ENCODE measurements around the gene INSIG2.

The INSIG2 gene

GRCh38 chr2:118102433-118103082, 14.3 kb downstream of the INSIG2 start:
- no peak for DNase-seq

DNA sequence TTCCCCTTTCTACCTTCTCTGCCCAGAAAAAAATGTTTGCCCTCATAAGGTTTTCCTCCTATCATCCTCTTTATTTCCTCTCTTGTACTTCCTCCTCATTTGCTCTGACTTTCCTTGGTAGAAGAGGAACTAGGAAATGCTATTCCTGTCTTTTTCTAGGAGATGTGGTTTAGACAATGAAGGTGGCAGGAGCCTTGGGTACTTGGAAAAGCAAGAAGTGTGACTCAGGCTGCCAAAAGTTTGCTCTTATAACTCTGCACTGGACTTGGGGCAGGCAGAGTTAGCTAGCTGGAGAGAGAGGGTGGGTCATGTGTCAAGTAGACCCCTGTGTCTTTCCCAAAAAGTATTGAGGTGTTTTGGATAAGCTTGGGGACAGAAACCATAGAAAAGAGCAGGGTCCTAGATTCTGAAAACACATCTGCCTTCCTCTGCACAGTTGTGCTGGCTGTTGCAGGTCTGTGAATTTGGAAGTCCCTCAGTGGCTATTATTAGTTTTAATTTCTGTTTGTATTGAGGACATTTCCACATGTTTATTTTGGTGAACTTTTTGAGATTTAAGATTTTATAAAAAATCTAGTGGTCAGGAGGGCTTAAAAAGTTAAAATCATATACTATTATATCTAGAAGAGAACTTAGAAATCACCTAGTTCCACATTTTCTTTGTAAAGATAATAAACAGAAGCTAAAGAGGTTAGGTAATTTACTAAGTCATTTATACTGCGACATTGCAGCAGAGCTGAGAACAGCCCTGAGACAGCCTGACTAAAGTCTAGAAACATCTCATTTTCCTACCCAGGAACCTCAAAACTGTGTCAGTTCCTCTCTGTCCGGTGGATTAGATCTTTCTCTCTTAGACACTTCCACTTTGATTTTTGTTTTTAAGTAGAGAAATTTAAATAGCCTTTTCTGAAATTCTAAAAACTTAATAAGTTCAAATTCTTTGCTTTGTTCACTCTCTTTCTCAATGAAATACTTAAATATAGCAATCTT, 16.0 kb downstream of the INSIG2 start:
- no peak for DNase-seq

GRCh38 chr2:118105497-118105896, 17.2 kb downstream of the INSIG2 start:
- no peak for DNase-seq

- no peak for DNase-seq
Observed at GRCh38 chr2:118106926-118107325, 18.7 kb downstream of the INSIG2 start.

GRCh38 chr2:118110310-118110709, 22.0 kb downstream of the INSIG2 start:
- DNase-seq = no peak

DNA sequence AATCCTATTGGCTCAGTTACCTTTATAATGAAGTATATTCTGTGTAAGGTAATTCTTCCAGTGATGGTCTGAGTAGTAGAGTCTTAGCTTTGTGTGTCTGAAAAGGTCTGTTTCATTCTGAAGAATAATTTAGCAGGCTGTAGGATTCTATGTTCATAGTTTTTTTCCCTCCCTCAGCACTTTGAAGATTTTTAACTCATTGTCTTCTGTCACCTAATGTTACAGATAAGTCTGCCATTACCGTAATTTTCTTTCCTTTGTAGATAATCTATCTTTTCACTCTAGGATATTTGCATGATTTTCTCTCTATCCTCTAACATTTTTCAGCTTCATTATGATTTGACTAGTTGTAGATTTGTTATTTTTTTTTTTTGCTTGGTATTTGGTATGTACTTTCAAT, 22.7 kb downstream of the INSIG2 start:
- DNase-seq = no peak

GRCh38 chr2:118112771-118113334, 24.6 kb downstream of the INSIG2 start:
- no peak for DNase-seq

DNA sequence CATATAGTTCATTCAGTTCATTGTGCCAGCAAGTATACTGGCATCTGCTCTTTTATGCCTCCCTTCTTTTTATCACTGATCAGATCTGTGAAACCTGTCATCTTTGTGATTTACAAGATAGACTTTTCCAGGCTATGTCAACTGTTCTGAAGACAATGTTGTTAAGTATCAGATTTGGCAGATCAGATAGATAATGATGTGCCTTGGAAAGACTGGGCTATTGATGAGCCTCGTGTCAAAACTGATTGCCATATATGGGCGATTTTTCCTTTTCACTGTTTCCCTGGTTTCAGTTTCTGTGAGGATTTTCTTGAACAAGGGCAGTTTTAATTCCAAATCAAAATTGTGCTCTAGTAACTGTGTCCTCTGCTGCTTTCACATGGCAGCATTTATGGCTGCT, 26.6 kb downstream of the INSIG2 start:
- DNase-seq = no peak

GRCh38 chr2:118115761-118116160, 27.5 kb downstream of the INSIG2 start:
- no peak for DNase-seq

- no peak for DNase-seq
Observed at GRCh38 chr2:118118479-118118878, 30.2 kb downstream of the INSIG2 start.

- no peak for DNase-seq
Observed at GRCh38 chr2:118119158-118119727, 31.0 kb downstream of the INSIG2 start.

DNA sequence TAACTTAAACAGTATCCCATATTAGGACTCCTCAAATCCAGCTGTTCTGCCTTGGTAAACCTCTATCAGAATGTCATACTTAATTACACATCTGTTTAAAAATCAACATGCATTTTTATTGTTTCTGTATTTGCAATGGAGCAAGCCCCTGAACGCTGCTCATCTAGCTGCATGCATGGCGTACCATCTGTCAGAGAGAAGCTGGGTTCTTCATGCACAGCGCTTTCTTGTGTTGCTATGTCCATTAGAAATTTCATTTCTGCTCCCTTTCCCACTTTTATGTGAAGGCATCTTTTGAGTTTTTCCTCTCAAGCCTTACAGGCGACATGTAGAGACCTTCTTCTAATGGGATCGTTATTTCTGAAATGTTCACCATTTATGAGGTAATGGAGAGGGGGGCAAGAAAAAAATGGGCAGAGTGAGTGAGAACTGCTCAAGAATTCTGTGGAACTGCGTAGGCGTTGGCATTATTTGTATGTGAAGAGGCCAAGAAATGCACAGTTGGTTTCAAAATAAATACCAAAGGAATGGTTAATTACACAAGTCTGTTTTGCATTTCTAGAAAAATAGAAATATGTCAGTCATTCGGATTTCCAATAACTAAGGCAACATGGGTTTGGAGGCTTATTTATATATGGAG, 31.6 kb downstream of the INSIG2 start:
- no peak for DNase-seq

DNA sequence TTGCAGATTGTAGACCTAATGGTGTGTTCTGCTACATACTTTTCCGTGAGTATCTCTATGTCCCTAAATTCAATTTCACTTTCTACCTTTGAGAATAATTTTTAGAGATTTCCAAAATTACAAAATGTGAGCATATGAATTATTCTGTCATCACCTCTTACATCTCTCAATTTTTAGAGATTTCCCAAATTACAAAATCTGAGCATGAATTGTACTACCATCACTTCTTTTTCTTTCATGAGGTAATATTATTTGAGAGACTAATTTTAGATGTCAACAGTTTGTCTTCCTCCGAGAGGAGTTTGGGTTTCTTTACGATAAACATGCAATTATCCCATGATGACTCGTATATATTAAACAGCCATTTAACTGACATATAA, 32.1 kb downstream of the INSIG2 start:
- DNase-seq = no peak

- DNase-seq = no peak
Observed at GRCh38 chr2:118121101-118121500, 32.8 kb downstream of the INSIG2 start.

DNA sequence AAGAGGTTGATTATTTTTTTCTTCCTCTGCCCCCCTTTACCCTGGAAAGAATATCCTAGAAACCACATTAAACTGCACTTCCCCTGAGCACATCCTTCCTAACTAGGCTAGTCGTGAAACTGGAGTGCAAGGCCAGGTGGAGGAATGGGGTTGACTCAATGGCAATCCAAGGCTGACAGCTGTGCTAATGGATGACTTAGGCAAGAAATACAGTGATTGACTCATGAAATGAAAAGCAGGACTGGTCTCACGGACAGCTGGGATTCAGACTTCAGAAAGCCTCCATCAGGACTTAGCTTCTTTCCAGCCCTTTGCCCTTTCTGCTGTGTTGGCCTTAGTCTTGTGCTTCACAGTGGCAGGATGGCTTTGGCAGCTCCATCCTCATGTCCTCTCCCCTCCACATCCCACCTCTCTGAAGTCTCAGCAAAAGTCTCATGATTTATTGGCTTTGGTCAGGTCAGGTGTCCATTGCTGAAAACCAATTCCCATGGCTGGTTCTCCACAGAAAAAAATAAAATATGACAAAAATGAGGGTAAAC, 33.8 kb downstream of the INSIG2 start:
- no peak for DNase-seq

DNA sequence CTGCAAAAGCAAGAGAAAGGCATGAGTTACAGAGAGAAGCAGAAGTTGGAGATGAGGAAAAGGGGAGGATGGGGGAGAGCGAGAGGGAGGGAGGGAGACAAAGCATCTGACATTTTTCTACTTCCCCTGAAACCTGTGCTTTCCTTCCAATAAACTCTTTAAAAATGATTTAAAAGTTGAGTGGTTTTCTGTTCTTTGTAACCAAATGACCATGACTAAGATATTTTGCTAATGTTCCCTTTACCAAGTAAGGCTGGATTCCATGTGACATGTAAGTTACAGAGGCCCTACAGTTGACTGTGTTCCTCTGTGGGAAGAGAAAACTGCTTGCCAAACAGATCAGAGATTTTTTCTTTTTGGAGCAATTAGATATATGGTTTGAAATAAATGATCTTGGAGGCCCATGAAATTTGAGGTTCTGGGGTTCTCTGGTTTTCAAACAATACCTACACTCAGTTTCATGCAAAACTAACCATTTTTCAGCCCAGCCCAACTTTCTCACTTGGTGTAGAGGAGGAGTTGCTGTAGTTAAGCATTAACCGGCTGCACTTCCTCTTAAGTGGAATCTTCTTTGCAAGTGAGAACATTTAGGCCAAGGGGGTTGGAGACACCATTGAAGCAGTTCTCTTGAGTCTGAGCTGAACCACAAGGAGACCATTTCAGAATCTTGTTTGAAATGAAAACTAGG, 34.5 kb downstream of the INSIG2 start:
- no peak for DNase-seq

- DNase-seq = no peak
Observed at GRCh38 chr2:118123561-118124232, 35.4 kb downstream of the INSIG2 start.

GRCh38 chr2:118124288-118124891, 36.1 kb downstream of the INSIG2 start:
- DNase-seq = no peak

DNA sequence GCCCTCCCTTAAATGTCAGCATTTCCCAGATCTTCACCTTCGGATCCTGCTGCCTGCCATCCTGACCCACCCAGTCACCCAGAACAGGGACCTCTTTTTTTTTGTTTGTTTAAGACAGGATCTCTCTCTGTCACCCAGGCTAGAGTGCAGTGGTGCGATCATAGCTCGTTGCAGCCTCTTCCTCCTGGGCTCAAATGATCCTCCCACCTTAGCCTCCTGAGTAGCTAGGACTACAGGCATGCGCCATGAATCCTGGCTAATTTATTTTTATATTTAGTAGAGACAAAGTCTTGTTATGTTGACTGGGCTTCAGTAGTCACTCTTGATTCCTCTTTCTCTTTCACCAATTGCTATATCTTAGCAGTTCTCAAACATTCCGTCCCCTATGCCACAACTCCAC, 39.0 kb downstream of the INSIG2 start:
- DNase-seq = no peak

DNA sequence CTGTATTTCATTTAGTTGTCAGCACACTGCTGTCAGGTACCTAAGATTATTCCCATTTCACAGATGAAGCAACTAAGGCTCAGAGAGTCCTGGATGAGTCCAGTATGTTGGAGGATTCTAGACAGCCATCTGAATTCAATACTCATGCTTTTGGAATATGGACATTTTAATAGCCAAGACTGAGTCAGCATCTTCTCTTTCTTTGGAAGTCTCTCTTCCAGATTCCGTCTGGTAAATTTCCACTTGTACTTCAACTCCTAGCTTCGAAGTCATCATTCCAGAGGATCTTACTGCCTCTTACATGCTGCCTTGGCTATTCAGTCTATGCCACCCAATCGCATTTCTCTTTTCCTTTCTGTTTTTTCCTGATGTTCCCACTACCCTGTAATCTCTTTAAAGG, 40.6 kb downstream of the INSIG2 start:
- DNase-seq = no peak

DNA sequence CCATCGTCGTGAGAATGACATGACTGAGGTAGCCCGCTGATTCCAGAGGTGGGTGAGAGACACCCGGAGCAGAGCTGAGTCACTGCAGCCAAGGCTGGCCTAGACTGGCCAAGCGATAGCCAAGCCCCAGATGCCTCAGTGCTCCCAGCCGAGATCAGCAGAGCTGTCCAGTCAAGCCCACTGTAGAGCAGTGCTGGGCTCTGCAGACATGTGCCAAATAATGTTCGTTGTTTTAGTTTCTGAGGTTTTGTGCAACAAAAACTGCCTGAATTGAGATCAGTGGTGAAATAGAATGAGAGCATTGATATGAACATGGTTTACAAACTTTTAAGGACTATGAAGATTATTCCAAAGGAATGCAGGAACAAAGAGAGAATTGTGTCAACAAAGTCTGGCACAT, 42.1 kb downstream of the INSIG2 start:
- DNase-seq = no peak

Measured in NCI-H1694 treated with DMSO at 0.1 percent for 48 hours (cell line).